ACC112 (cell line): ENCODE measurements around the gene KCNE2.

Experiments
- H2AFZ ChIP-seq: fragments of 200-600 bp; sonication (generic); one replicate; pipeline ENCODE4 v1.6.0; 2017; ENCODE audit warnings: antibody characterized with exemption, low read length; ENCODE audit not compliant: unreplicated experiment
- H3K27ac ChIP-seq: fragments of 200-600 bp; sonication (generic); 2 replicates; pipeline ENCODE4 v1.5.1; 2014; ENCODE audit warnings: low read depth, mild to moderate bottlenecking, antibody characterized with exemption, low read length, moderate library complexity
- H3K27me3 ChIP-seq: fragments of 200-600 bp; sonication (generic); 2 replicates; pipeline ENCODE4 v1.6.1; 2014; ENCODE audit warnings: mild to moderate bottlenecking, antibody characterized with exemption, low read length, moderate library complexity, mixed read lengths; ENCODE audit not compliant: insufficient read depth
- H3K36me3 ChIP-seq: fragments of 200-600 bp; sonication (generic); 2 replicates; pipeline ENCODE4 v1.6.1; 2016; ENCODE audit warnings: mild to moderate bottlenecking, antibody characterized with exemption, low read length, moderate library complexity, mixed read lengths; ENCODE audit not compliant: insufficient read depth
- H3K4me1 ChIP-seq: fragments of 200-600 bp; sonication (generic); one replicate; pipeline ENCODE4 v1.6.1; 2016; ENCODE audit warnings: low read length, mixed read lengths; ENCODE audit not compliant: insufficient read depth, unreplicated experiment, control insufficient read depth
- H3K4me3 ChIP-seq: fragments of 200-600 bp; sonication (generic); 2 replicates; pipeline ENCODE4 v1.5.1; 2014; ENCODE audit warnings: mild to moderate bottlenecking, low read depth, low read length
- H3K79me2 ChIP-seq: fragments of 200-600 bp; sonication (generic); one replicate; pipeline ENCODE4 v1.6.0; 2016; ENCODE audit warnings: low read length; ENCODE audit not compliant: control insufficient read depth, unreplicated experiment, insufficient read depth

The KCNE2 gene

DNA sequence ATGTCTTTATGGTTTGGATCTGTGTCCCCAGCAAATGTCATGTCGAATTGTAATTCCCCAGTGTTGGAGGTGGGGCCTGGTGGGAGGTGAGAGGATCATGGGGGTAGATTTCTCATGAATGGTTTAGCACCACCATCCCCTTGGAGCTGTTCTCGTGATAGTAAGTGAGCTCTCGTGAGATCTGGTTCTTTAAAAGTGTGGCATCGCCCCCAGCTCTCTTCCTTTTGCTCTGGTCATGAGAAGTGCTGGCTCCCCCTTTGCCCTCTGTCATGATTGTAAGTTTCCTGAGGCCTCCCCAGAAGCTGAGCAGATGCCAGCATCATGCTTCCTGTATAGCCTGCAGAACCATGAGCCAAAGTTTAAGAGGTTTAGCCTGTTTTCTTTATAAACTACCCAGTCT, 11.2 kb upstream of the KCNE2 start:
- H2AFZ ChIP-seq: no peak overlapping the region
- peaks cover 39% of the 10 kb centered on the region for H3K27me3 ChIP-seq
- H3K4me1 ChIP-seq: no peaks in the 10 kb centered on the region
- H3K27ac ChIP-seq: no peak overlapping the region
- H3K4me3 ChIP-seq: no peak overlapping the region
- no peaks in the 10 kb centered on the region for H3K36me3 ChIP-seq
- H3K79me2 ChIP-seq: no peaks in the 10 kb centered on the region

DNA sequence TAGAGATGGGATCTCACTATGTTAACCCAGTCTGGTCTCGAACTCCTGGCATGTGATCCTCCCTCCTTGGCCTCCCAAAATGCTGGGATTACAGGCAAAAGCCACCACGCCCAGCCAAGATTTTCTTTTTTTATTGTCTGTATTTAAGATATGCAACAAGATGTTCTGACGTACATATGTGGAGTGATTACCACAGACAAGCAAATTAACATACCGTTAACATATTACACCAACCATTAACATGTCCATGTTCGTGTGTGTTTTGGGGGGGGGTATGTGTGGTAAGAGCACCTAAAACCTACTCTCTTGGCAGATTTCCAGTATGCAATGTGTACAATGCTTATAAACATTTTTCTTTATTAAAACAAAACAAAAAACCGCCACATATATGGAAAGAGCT, 10.6 kb upstream of the KCNE2 start:
- H3K4me3 ChIP-seq: no peak overlapping the region
- H3K79me2 ChIP-seq: no peaks in the 10 kb centered on the region
- H2AFZ ChIP-seq: no peak overlapping the region
- H3K36me3 ChIP-seq: no peaks in the 10 kb centered on the region
- no peak overlapping the region for H3K27ac ChIP-seq
- H3K27me3 ChIP-seq: peaks cover 44% of the 10 kb centered on the region
- no peaks in the 10 kb centered on the region for H3K4me1 ChIP-seq

DNA sequence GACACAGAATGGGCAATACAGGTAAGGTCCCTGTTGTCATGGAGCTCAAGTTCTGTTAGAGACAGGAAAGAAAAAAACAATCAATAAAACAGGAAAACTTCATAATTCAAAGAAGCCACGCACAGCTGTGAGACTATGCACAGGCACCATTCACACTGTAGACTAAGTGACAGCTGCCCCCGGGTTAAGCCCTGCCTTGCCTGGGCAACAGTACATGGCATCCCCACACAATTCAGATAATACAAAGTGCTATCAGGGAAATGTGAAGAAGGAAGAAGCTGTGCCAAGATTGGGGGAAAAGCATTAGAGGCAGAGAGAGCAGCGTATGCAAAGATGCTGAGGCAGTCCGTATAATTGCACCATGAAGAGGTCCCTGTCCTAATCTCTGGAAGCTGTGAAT, 9.0 kb upstream of the KCNE2 start:
- H3K4me1 ChIP-seq: no peaks in the 10 kb centered on the region
- H3K27me3 ChIP-seq: peaks cover 53% of the 10 kb centered on the region
- no peak overlapping the region for H3K27ac ChIP-seq
- no peak overlapping the region for H2AFZ ChIP-seq
- H3K4me3 ChIP-seq: no peak overlapping the region
- H3K36me3 ChIP-seq: no peaks in the 10 kb centered on the region
- H3K79me2 ChIP-seq: no peaks in the 10 kb centered on the region

DNA sequence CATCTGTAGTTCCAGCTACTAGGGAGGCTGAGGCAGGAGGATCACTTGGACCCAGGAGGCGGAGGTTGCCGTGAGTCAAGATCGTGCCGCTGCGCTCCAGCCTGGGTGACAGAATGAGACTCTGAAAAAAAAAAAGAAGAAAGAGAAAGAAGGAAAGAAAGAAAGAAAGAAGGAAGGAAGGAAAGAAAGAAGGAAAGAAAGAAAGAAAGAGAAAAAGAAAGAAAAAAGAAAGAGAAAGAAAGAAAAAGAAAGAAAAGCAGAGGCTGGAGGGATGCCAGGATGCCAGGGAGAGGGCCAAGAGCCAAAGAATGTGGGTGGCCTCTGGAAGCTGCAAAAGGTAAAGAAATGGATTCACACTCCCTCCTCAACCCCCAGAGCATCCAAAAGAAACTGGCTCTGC, 8.2 kb upstream of the KCNE2 start:
- Histone ChIP-seq H3K36me3 (no peaks in the 10 kb centered on the region), H2AFZ (no peak overlapping the region), H3K27ac (no peak overlapping the region), H3K79me2 (no peaks in the 10 kb centered on the region), H3K27me3 (peaks cover 49% of the 10 kb centered on the region), H3K4me1 (no peaks in the 10 kb centered on the region), H3K4me3 (no peak overlapping the region)

DNA sequence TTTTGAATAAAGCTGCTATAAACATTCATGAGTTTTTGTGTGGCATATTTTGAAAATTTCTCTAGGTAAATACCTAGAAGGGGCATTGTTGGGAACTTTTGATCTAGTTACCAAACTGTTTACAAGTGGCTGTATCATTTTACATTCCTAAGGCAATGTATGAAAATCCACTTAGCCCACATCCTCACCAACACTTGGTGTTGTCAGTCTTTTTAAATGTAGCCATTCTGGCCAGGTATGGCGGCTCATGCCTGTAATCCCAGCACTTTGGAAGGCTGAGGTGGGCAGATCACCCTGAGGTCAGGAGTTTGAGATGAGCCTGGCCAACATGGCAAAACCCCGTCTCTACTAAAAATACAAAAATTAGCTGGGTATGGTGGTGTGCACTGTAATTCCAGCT, 5.9 kb upstream of the KCNE2 start:
- no peak overlapping the region for H2AFZ ChIP-seq
- H3K4me1 ChIP-seq: no peaks in the 10 kb centered on the region
- no peak overlapping the region for H3K27ac ChIP-seq
- H3K27me3 ChIP-seq: peaks cover 53% of the 10 kb centered on the region
- H3K36me3 ChIP-seq: no peaks in the 10 kb centered on the region
- H3K79me2 ChIP-seq: no peaks in the 10 kb centered on the region
- no peak overlapping the region for H3K4me3 ChIP-seq

DNA sequence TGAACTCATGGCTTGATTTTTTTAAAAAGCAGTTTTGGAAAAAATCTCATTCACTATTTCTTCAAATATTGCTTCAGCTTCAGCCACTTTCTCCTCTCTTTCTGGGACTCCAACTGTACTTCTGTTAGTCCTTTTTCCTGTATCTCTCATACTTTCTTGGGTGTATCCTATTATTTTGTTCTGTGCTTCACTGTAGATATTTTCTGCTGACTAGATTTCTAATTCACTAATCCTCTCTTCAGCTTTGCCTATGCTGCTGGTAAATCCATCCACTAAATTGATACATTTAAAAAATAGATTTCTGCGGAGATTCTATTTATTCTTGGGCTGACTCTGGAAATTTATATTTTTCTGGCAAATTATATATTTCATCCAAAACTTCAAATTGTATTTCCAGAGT, 4.9 kb upstream of the KCNE2 start:
- H3K27me3 ChIP-seq: peaks cover 44% of the 10 kb centered on the region
- H3K79me2 ChIP-seq: no peaks in the 10 kb centered on the region
- H2AFZ ChIP-seq: no peak overlapping the region
- H3K27ac ChIP-seq: no peak overlapping the region
- H3K36me3 ChIP-seq: no peaks in the 10 kb centered on the region
- no peaks in the 10 kb centered on the region for H3K4me1 ChIP-seq
- H3K4me3 ChIP-seq: no peak overlapping the region

DNA sequence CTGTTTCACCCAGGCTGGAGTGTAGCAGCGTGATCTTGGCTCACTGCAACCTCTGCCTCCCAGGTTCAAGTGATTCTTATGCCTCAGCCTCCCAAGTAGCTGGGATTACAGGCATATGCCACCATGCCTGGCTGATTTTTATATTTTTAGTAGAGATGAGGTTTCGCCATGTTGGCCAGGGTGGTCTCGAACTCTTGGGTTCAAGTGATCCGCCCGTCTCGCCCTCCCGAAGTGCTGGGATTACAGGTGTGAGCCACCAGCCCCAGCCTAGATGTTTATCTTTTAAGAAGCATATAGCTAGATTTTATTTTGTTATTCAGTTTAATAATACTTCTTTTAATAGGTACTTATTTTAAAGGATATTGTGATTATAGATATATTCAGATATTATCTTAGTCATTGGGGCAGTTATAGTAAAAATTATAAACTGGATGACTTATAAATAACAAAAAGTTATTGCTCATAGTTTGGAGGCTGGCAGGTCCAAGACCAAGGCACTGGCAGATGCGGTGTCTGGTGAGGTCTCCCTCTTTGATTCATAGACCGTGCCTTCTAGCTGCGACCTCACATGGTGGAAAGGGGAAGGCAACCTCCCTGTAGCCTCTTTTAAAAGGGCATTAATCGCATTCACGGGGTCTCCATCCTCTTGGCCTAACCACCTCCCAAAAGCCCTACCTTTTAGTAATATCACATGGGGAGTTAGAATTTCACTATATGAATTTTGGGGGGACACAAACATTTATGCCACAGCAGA, 3.1 kb upstream of the KCNE2 start:
- H3K4me3 ChIP-seq: no peak overlapping the region
- H3K79me2 ChIP-seq: no peaks in the 10 kb centered on the region
- no peak overlapping the region for H2AFZ ChIP-seq
- no peak overlapping the region for H3K27ac ChIP-seq
- H3K36me3 ChIP-seq: no peaks in the 10 kb centered on the region
- no peaks in the 10 kb centered on the region for H3K4me1 ChIP-seq
- peaks cover 31% of the 10 kb centered on the region for H3K27me3 ChIP-seq

DNA sequence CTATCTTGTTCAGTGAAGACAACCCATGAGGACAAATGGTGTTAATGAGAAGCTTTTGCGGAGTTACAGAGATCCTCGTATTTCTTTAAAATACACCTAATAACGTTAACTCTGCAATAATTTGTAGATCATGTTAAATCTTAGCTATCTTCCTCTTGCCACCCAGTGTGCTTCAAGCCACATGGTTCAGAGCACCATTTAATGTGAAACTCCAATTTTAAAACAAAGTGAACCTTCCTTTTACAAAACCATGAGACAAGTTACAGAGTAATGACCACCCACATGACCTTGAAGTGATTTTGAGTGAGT, 1.7 kb upstream of the KCNE2 start:
- Histone ChIP-seq H2AFZ (peak overlapping the region; percentile 47), H3K36me3 (no peaks in the 10 kb centered on the region), H3K4me3 (no peak overlapping the region), H3K79me2 (no peaks in the 10 kb centered on the region), H3K27ac (no peak overlapping the region), H3K4me1 (no peaks in the 10 kb centered on the region), H3K27me3 (peaks cover 22% of the 10 kb centered on the region)

DNA sequence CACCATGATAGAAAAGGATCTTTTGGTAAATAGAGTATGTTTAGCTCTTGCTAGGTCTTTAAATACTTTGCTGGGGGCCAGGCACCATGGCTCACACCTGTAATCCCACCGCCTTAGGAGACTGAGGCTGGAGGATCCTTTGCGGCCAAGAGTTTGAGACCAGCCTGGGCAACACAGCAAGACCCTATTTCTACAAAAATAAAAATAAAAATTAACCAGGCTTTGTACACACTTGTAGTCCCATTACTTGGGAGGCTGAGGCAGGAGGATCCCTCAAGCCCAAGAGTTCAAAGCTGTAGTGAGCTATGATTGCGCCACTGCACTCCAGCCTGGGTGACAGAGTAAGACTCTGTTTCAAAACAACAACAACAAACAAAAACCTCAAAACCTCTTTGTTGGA, 1.1 kb upstream of the KCNE2 start:
- peaks cover 17% of the 10 kb centered on the region for H3K27me3 ChIP-seq
- H3K4me1 ChIP-seq: no peaks in the 10 kb centered on the region
- no peaks in the 10 kb centered on the region for H3K36me3 ChIP-seq
- H3K79me2 ChIP-seq: no peaks in the 10 kb centered on the region
- H2AFZ ChIP-seq: no peak overlapping the region
- no peak overlapping the region for H3K4me3 ChIP-seq
- H3K27ac ChIP-seq: no peak overlapping the region

DNA sequence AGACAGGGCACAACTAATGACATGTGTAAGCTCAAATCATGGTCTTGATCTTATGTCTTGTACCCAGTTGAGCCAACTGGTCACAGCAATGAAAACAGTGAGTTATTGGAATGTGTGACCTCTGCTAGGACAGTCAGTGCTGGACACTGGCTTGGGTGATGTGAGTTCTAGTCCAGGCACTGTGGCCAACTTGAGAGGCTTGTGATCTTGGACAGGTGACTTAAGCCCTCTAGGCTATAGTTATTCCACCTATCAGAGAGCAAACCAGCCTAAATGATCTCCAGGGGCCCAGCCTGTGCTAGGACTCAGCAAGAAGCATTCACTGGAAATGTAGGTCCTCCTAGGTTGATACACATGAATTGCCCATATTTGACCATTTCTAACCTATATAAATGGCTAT, 1.1 kb downstream of the KCNE2 start:
- H2AFZ ChIP-seq: no peak overlapping the region
- H3K4me3 ChIP-seq: no peak overlapping the region
- no peaks in the 10 kb centered on the region for H3K36me3 ChIP-seq
- peaks cover 4% of the 10 kb centered on the region for H3K27me3 ChIP-seq
- no peaks in the 10 kb centered on the region for H3K79me2 ChIP-seq
- H3K4me1 ChIP-seq: no peaks in the 10 kb centered on the region
- H3K27ac ChIP-seq: no peak overlapping the region

DNA sequence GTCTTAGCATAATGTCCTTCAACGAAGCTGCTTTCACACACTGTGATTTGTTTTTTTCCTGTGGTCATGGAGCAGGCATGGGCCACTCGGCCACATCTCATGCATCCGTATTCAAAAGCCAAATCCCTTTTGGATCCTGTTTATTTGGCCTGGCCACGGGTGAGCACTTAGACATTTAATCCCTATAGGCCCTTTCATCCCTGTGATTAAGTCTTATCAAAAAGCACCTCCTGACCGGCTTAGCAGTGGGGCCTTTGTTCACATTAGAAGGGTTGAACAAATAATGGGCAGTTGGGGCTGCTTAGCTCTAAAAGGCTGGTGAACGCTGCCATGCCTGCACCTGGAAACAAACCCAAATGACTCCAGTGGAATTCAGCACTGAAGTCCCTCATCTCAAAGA, 2.0 kb downstream of the KCNE2 start:
- no peaks in the 10 kb centered on the region for H3K4me1 ChIP-seq
- H3K27ac ChIP-seq: no peak overlapping the region
- H3K4me3 ChIP-seq: no peak overlapping the region
- H3K79me2 ChIP-seq: no peaks in the 10 kb centered on the region
- peaks cover 4% of the 10 kb centered on the region; the same call in 1 of the 2 replicates for H3K27me3 ChIP-seq
- H2AFZ ChIP-seq: no peak overlapping the region
- no peaks in the 10 kb centered on the region for H3K36me3 ChIP-seq
